IMR-90 (cell line): ENCODE data around the gene DPYSL5. TPM values are rescaled to one million over a fixed set of nuclear protein-coding genes. Genes with fewer than 3 reads are reported as not detected.

Experiments
- ATAC-seq: fragments of 200-7000 bp; cut with Tn5 transposase; 2 replicates; pipeline ENCODE4 v1.9.1; 2020; ENCODE audit warnings: low read depth, mild to moderate bottlenecking, moderate library complexity
- BruUV-seq: library from RNA; stranded (reverse); fragments of 400-500 nt; replicated peaks from 2 replicates; lab custom pipeline; 2021; lab: Mats Ljungman, UMichigan
- CTCF ChIA-PET: fragments of 300-600 bp; formaldehyde crosslinking; extraction: SDS; loops from one replicate; lab custom pipeline; 2021; ENCODE audit warnings: antibody characterized with exemption; lab: Yijun Ruan, JAX
- POLR2A ChIA-PET: fragments of 300-600 bp; sonication (Branson Sonifier 250); formaldehyde crosslinking; loops from one replicate; lab custom pipeline; 2022; ENCODE audit warnings: antibody characterized with exemption; ENCODE audit not compliant: unreplicated experiment; lab: Charles Lee
- DNase-seq: peaks from one replicate; pipeline ENCODE4 v3.0.0; 2013
- H2AFZ ChIP-seq: replicated peaks from 2 replicates; pipeline ENCODE3; 2013; ENCODE audit warnings: low read length, mild to moderate bottlenecking; ENCODE audit not compliant: poor library complexity
- H2AK5ac ChIP-seq: 2 replicates; pipeline ENCODE4 v1.6.1; 2013; ENCODE audit warnings: low read depth, low read length, inconsistent platforms
- H2AK9ac ChIP-seq: replicated peaks from 2 replicates; pipeline ENCODE3; 2013; ENCODE audit warnings: mild to moderate bottlenecking, low read depth, low read length, moderate library complexity; ENCODE audit not compliant: poor library complexity
- H2BK120ac ChIP-seq: 2 replicates; pipeline ENCODE4 v1.6.1; 2013; ENCODE audit warnings: low read depth, low read length, inconsistent platforms
- H2BK15ac ChIP-seq: 3 replicates; pipeline ENCODE4 v1.6.1; 2013; ENCODE audit warnings: low read depth, low read length, inconsistent platforms
- H2BK20ac ChIP-seq: 2 replicates; pipeline ENCODE4 v1.6.1; 2013; ENCODE audit warnings: low read depth, mild to moderate bottlenecking, inconsistent platforms, low read length, moderate library complexity
- H2BK5ac ChIP-seq: 2 replicates; pipeline ENCODE4 v1.6.1; 2013; ENCODE audit warnings: mild to moderate bottlenecking, low read depth, low read length, inconsistent platforms; ENCODE audit not compliant: poor library complexity, severe bottlenecking
- H3K14ac ChIP-seq: replicated peaks from 2 replicates; pipeline ENCODE4 v1.6.1; 2013; ENCODE audit warnings: low read depth, low read length, inconsistent platforms
- H3K18ac ChIP-seq: 2 replicates; pipeline ENCODE4 v1.6.1; 2013; ENCODE audit warnings: low read depth, low read length, control low read depth
- H3K23ac ChIP-seq: 2 replicates; pipeline ENCODE4 v1.6.1; 2013; ENCODE audit warnings: low read depth, low read length, inconsistent platforms
- H3K27ac ChIP-seq: 2 replicates; pipeline ENCODE4 v1.5.1; 2013; ENCODE audit warnings: mild to moderate bottlenecking, control low read depth, low read length; ENCODE audit not compliant: insufficient read depth
- H3K27me3 ChIP-seq: 2 replicates; pipeline ENCODE4 v1.6.1; 2013; ENCODE audit warnings: low read length; ENCODE audit not compliant: control insufficient read depth, insufficient read depth
- H3K36me3 ChIP-seq: 2 replicates; pipeline ENCODE4 v1.6.1; 2013; ENCODE audit warnings: low read length, mixed read lengths; ENCODE audit not compliant: control insufficient read depth, insufficient read depth
- H3K4ac ChIP-seq: 2 replicates; pipeline ENCODE4 v1.6.1; 2013; ENCODE audit warnings: low read depth, low read length, inconsistent platforms
- H3K4me1 ChIP-seq: 2 replicates; pipeline ENCODE4 v1.6.1; 2013; ENCODE audit warnings: low read length, mixed read lengths; ENCODE audit not compliant: control insufficient read depth, insufficient read depth
- H3K4me2 ChIP-seq: 2 replicates; pipeline ENCODE4 v1.6.1; 2013; ENCODE audit warnings: low read depth, mild to moderate bottlenecking, control low read depth, low read length, moderate library complexity
- H3K4me3 ChIP-seq: 2 replicates; pipeline ENCODE4 v1.5.1; 2013; ENCODE audit warnings: low read depth, mild to moderate bottlenecking, control low read depth, low read length, moderate library complexity; ENCODE audit not compliant: insufficient read depth
- H3K56ac ChIP-seq: 2 replicates; pipeline ENCODE4 v1.6.1; 2013; ENCODE audit warnings: low read length, inconsistent platforms; ENCODE audit not compliant: insufficient read depth; ENCODE audit errors: extremely low read depth
- H3K79me1 ChIP-seq, 2 experiments: 2 replicates each; pipeline ENCODE4 v1.6.1; 2013; ENCODE audit warnings: low read length in 2 of 2, inconsistent platforms in 1 of 2, low read depth in 1 of 2
- H3K9ac ChIP-seq: 2 replicates; pipeline ENCODE4 v1.6.1; 2013; ENCODE audit warnings: low read depth, low read length, control low read depth
- H3K9me1 ChIP-seq: 2 replicates; pipeline ENCODE4 v1.6.1; 2013; ENCODE audit warnings: low read length, inconsistent platforms; ENCODE audit not compliant: insufficient read depth
- H3K9me3 ChIP-seq: 2 replicates; pipeline ENCODE4 v1.6.1; 2013; ENCODE audit warnings: low read length; ENCODE audit not compliant: control insufficient read depth, insufficient read depth
- H4K20me1 ChIP-seq: 2 replicates; pipeline ENCODE4 v1.6.1; 2013; ENCODE audit warnings: low read length, inconsistent platforms; ENCODE audit not compliant: insufficient read depth
- H4K5ac ChIP-seq: 2 replicates; pipeline ENCODE4 v1.6.1; 2013; ENCODE audit warnings: mild to moderate bottlenecking, low read depth, low read length, control low read depth
- H4K8ac ChIP-seq, 2 experiments: 2 replicates each; pipeline ENCODE4 v1.6.1; 2013; ENCODE audit warnings: low read depth in 2 of 2, low read length in 2 of 2, control low read depth in 1 of 2, inconsistent platforms in 1 of 2
- H4K91ac ChIP-seq: 2 replicates; pipeline ENCODE4 v1.6.1; 2013; ENCODE audit warnings: low read depth, low read length, inconsistent platforms; ENCODE audit not compliant: insufficient read depth
- BHLHE40 ChIP-seq: fragments of 150-350 bp; IDR thresholded peaks from 2 replicates; pipeline ENCODE4 v1.6.1; 2016; ENCODE audit warnings: mild to moderate bottlenecking, low read depth, low read length
- CEBPB ChIP-seq: IDR thresholded peaks from 2 replicates; pipeline ENCODE4 v1.6.1; 2012; ENCODE audit warnings: low read depth, low read length, improper control_type of control experiment
- CHD1 ChIP-seq: IDR thresholded peaks from 2 replicates; pipeline ENCODE4 v1.6.1; 2012; ENCODE audit warnings: low read depth, low read length, improper control_type of control experiment
- CTCF ChIP-seq: conservative IDR thresholded peaks from 2 replicates; pipeline ENCODE4 v1.5.1; 2012; ENCODE audit warnings: mild to moderate bottlenecking, low read depth, low read length, improper control_type of control experiment
- ELK1 ChIP-seq: fragments of 150-350 bp; IDR thresholded peaks from 2 replicates; pipeline ENCODE4 v1.6.1; 2016; ENCODE audit warnings: low read depth, mild to moderate bottlenecking, low read length, moderate library complexity, borderline replicate concordance
- FOS ChIP-seq: fragments of 150-350 bp; IDR thresholded peaks from 2 replicates; pipeline ENCODE4 v1.6.1; 2016; ENCODE audit warnings: low read depth, low read length
- MAFK ChIP-seq: IDR thresholded peaks from 2 replicates; pipeline ENCODE4 v1.6.1; 2012; ENCODE audit warnings: low read depth, low read length, improper control_type of control experiment
- MAZ ChIP-seq: IDR thresholded peaks from 2 replicates; pipeline ENCODE4 v1.6.1; 2012; ENCODE audit warnings: low read depth, mild to moderate bottlenecking, low read length, improper control_type of control experiment, moderate library complexity, borderline replicate concordance
- MXI1 ChIP-seq: IDR thresholded peaks from 2 replicates; pipeline ENCODE4 v1.6.1; 2012; ENCODE audit warnings: low read depth, mild to moderate bottlenecking, low read length, moderate library complexity, borderline replicate concordance
- NFE2L2 ChIP-seq: fragments of 150-350 bp; IDR thresholded peaks from 2 replicates; pipeline ENCODE4 v1.6.1; 2016; ENCODE audit warnings: low read depth, mild to moderate bottlenecking, low read length
- POLR2A ChIP-seq: IDR thresholded peaks from 2 replicates; pipeline ENCODE4 v1.6.1; 2012; ENCODE audit warnings: mild to moderate bottlenecking, low read depth, low read length
- RAD21 ChIP-seq: IDR thresholded peaks from 2 replicates; pipeline ENCODE4 v1.6.1; 2012; ENCODE audit warnings: low read length, improper control_type of control experiment
- RCOR1 ChIP-seq: IDR thresholded peaks from 2 replicates; pipeline ENCODE4 v1.6.1; 2012; ENCODE audit warnings: mild to moderate bottlenecking, low read length, improper control_type of control experiment; ENCODE audit not compliant: insufficient replicate concordance
- RFX5 ChIP-seq: IDR thresholded peaks from 2 replicates; pipeline ENCODE4 v1.8.0; 2012; ENCODE audit warnings: low read depth, mild to moderate bottlenecking, low read length, moderate library complexity
- SMC3 ChIP-seq: fragments of 150-350 bp; IDR thresholded peaks from 2 replicates; pipeline ENCODE4 v1.6.1; 2016; ENCODE audit warnings: low read depth, mild to moderate bottlenecking, antibody characterized with exemption, low read length, moderate library complexity
- USF2 ChIP-seq: fragments of 150-350 bp; IDR thresholded peaks from 2 replicates; pipeline ENCODE4 v1.6.1; 2017; ENCODE audit warnings: mild to moderate bottlenecking, antibody characterized with exemption, low read length, low read depth
- WGBS, 2 experiments: methylation state at CpG; one replicate each; pipeline versions ENCODE4 v1.1.5 to v1.1.7; 2013; ENCODE audit warnings: missing lambda C conversion rate in 2 of 2; ENCODE audit not compliant: insufficient read length in 1 of 2; ENCODE audit errors: extremely low coverage in 2 of 2; 5-methylcytosine and 5-hydroxymethylcytosine counted together
- dilution Hi-C: fragments of 300-500 bp; cut with HindIII; formaldehyde crosslinking; loops from one replicate; pipeline ENCODE4 v1.14.3; 2018; ENCODE audit warnings: low sequenced_read_pairs; ENCODE audit not compliant: unreplicated experiment
- in situ Hi-C: fragments of 300-500 bp; cut with MboI; formaldehyde crosslinking; loops from 3 replicates; pipeline ENCODE4 v1.14.3; 2019; ENCODE audit warnings: low sequenced_read_pairs, inconsistent platforms, mixed read lengths
- intact Hi-C: fragments of 100-400 bp; cut with micrococcal nuclease; formaldehyde crosslinking; loops from 2 replicates; pipeline ENCODE4 v1.10.0; 2022
- polyA plus RNA-seq, 3 experiments: library from polyadenylated mRNA; depleted of rRNA; stranded (reverse); fragments of >200 nt; gene quantifications; 2 replicates each; pipeline ENCODE4 v1.2.3, GENCODE V29; 2012; ENCODE audit warnings: low replicate concordance in 1 of 3
- total RNA-seq: library from RNA; depleted of rRNA; stranded (reverse); fragments of >200 nt; gene quantifications from 2 replicates; pipeline ENCODE4 v1.2.3, GENCODE V29; 2012

DPYSL5 gene
- total and polyA plus RNA-seq, 2 of the 4 experiments (the other 2 are of a cell fraction) = not detected

GRCh38 chr2:26979741-26980140 lies 131.8 kb downstream of the DPYSL5 start:
- no peak overlapping the region for H3K18ac ChIP-seq
- H3K4me1 ChIP-seq = peaks cover 6% of the 10 kb centered on the region
- no peak overlapping the region for H2BK120ac ChIP-seq
- intact Hi-C loops (no loop called here), in situ Hi-C loops (no loop called here), dilution Hi-C loops (no loop called here)
- ATAC-seq = peak; percentile 48
- no peak overlapping the region for H3K4ac ChIP-seq
- DNase-seq = peak; percentile 61
- H3K27me3 ChIP-seq = no peaks in the 10 kb centered on the region; the same call in 1 of the 2 replicates
- no peak overlapping the region for H4K91ac ChIP-seq
- POLR2A ChIA-PET = no interaction called here
- CTCF ChIA-PET = no interaction called here
- H3K4me3 ChIP-seq = no peak overlapping the region
- H4K20me1 ChIP-seq = peaks cover 7% of the 10 kb centered on the region; the same call in 1 of the 2 replicates
- no peak overlapping the region for H2BK20ac ChIP-seq
- H4K5ac ChIP-seq = no peak overlapping the region
- no peak overlapping the region for H2AK9ac ChIP-seq
- TF ChIP-seq ELK1 = no peak
- TF ChIP-seq RAD21 = no peak
- no peak for TF ChIP-seq POLR2A
- no peak for TF ChIP-seq MAFK
- TF ChIP-seq SMC3 = no peak
- no peak for TF ChIP-seq RFX5
- no peak for TF ChIP-seq CEBPB
- no peak for TF ChIP-seq MAZ
- no peak for TF ChIP-seq RCOR1
- TF ChIP-seq NFE2L2 = no peak
- no peak for TF ChIP-seq MXI1
- TF ChIP-seq FOS = no peak
- TF ChIP-seq CHD1 = no peak
- TF ChIP-seq BHLHE40 = no peak
- TF ChIP-seq CTCF = no peak
- TF ChIP-seq USF2 = no peak
- no peak overlapping the region for H3K56ac ChIP-seq
- H3K27ac ChIP-seq = no peak overlapping the region
- WGBS, 2 experiments = 67% methylated on average over 1 of the region's 2 CpGs; no CpG with 5 or more reads in 1 of the 2 experiments
- H2BK15ac ChIP-seq = no peak overlapping the region
- H3K23ac ChIP-seq = no peak overlapping the region
- H3K14ac ChIP-seq = no peak overlapping the region
- no peak overlapping the region for H4K8ac ChIP-seq
- no peak overlapping the region for H3K9ac ChIP-seq
- H2AFZ ChIP-seq = no peak overlapping the region
- H2BK5ac ChIP-seq = no peak overlapping the region
- H3K9me3 ChIP-seq = no peaks in the 10 kb centered on the region
- no peaks in the 10 kb centered on the region for H3K36me3 ChIP-seq
- H3K9me1 ChIP-seq = peaks cover 7% of the 10 kb centered on the region; the same call in 1 of the 2 replicates
- BruUV-seq = no TSS peak
- peaks cover 8 to 20% of the 10 kb centered on the region in 2 experiments; a peak in 1 of 4 replicates for H3K79me1 ChIP-seq
- H2AK5ac ChIP-seq = no peak overlapping the region
- H3K4me2 ChIP-seq = no peak overlapping the region
